Kidney (tissue), 14 donors: ENCODE data around the gene POLR3E. TPM values are rescaled to one million over a fixed set of nuclear protein-coding genes. Genes with fewer than 3 reads are reported as not detected.

Experiments
- DNase-seq, 5 donors: peaks; one replicate each; pipeline ENCODE4 v3.0.0-alpha.2; 2013 to 2020
- FAIRE-seq: peaks from 2 replicates; lab custom pipeline; 2012; peaks lifted over from hg19 to GRCh38; lab: Jason Lieb, UNC
- H3K27ac ChIP-seq, 2 donors: one replicate each; pipeline ENCODE4 v1.7.0; 2013; ENCODE audit warnings: low read depth in 2 of 2, low read length in 2 of 2, inconsistent platforms in 1 of 2
- H3K27me3 ChIP-seq: one replicate; pipeline ENCODE4 v1.7.1; 2013; ENCODE audit warnings: low read length, inconsistent platforms; ENCODE audit not compliant: control insufficient read depth, insufficient read depth
- H3K36me3 ChIP-seq, 3 donors: one replicate each; pipeline versions ENCODE4 v1.7.0 to v1.7.1; 2013; ENCODE audit warnings: low read length in 3 of 3, control low read depth in 1 of 3, inconsistent platforms in 1 of 3; ENCODE audit not compliant: insufficient read depth in 3 of 3, control insufficient read depth in 2 of 3
- H3K4me1 ChIP-seq, 3 donors: one replicate each; pipeline versions ENCODE4 v1.7.0 to v1.7.1; 2013; ENCODE audit warnings: low read length in 3 of 3, inconsistent platforms in 1 of 3, low read depth in 1 of 3; ENCODE audit not compliant: control insufficient read depth in 2 of 3, insufficient read depth in 2 of 3
- H3K4me3 ChIP-seq, 3 donors: one replicate each; pipeline versions ENCODE4 v1.7.0 to v1.8.1; 2013; ENCODE audit warnings: low read length in 3 of 3, control low read depth in 1 of 3, inconsistent platforms in 1 of 3
- H3K9ac ChIP-seq, 3 donors: one replicate each; pipeline versions ENCODE4 v1.7.0 to v1.7.1; 2013; ENCODE audit warnings: low read length in 3 of 3, control low read depth in 1 of 3, inconsistent platforms in 1 of 3
- H3K9me3 ChIP-seq, 3 donors: one replicate each; pipeline versions ENCODE4 v1.7.0 to v1.7.1; 2013; ENCODE audit warnings: low read length in 3 of 3, control low read depth in 1 of 3, inconsistent platforms in 1 of 3; ENCODE audit not compliant: control insufficient read depth in 2 of 3, insufficient read depth in 1 of 3
- intact Hi-C: fragments of 100-400 bp; cut with DNase I; formaldehyde crosslinking; loops from one replicate; pipeline ENCODE4 v1.11.1; 2022
- polyA plus RNA-seq: library from polyadenylated mRNA; stranded (reverse); fragments of 350-450 nt; fragmentation: Illumina TruSeq; extraction: RNeasy Lipid Tissue Mini Kit (QIAGEN cat#74804); gene quantifications from one replicate; pipeline ENCODE4 v1.2.3, GENCODE V29; 2014; ENCODE audit warnings: low read depth, low replicate concordance; ENCODE audit not compliant: insufficient read depth
- total RNA-seq: library from RNA; stranded (reverse); fragmentation: NEBNext Ultra II Directional; extraction: Animal tissue kit (Norgen Biotek cat#: 25700); gene quantifications from one replicate; pipeline ENCODE4 v1.2.1, GENCODE V29; 2021
- TF ChIP-seq, protein P1 (sequence below): IDR thresholded peaks from 3 replicates; pipeline ENCODE4 v1.5.1; 2012; ENCODE audit warnings: mild to moderate bottlenecking, moderate library complexity, borderline replicate concordance; ENCODE audit not compliant: insufficient read depth; ENCODE audit errors: extremely low read depth
- donor health status: control.
- donor health status: control.
- donor health status: control.
- donor health status: control.
- donor health status: control.
- donor health status: DM: yes; HTN: yes; CAD: no.
- donor health status: Normal renal cell carcinoma (clear cell type).

The POLR3E gene
- total and polyA plus RNA-seq, 2 donors from 2014 or later: 21.3 to 41.4 TPM

GRCh38 chr16:22381392-22381791 is 84.2 kb downstream of the POLR3E start:
- FAIRE-seq (no peak), DNase-seq (no peak)
- intact Hi-C loops: no loop called here
- H3K36me3 ChIP-seq: no peaks in the 10 kb centered on the region
- H3K27ac ChIP-seq: no peak overlapping the region
- H3K9me3 ChIP-seq: no peaks in the 10 kb centered on the region
- TF ChIP-seq, protein P1, sequence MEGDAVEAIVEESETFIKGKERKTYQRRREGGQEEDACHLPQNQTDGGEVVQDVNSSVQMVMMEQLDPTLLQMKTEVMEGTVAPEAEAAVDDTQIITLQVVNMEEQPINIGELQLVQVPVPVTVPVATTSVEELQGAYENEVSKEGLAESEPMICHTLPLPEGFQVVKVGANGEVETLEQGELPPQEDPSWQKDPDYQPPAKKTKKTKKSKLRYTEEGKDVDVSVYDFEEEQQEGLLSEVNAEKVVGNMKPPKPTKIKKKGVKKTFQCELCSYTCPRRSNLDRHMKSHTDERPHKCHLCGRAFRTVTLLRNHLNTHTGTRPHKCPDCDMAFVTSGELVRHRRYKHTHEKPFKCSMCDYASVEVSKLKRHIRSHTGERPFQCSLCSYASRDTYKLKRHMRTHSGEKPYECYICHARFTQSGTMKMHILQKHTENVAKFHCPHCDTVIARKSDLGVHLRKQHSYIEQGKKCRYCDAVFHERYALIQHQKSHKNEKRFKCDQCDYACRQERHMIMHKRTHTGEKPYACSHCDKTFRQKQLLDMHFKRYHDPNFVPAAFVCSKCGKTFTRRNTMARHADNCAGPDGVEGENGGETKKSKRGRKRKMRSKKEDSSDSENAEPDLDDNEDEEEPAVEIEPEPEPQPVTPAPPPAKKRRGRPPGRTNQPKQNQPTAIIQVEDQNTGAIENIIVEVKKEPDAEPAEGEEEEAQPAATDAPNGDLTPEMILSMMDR: no peak
- no peaks in the 10 kb centered on the region for H3K4me1 ChIP-seq
- no peak overlapping the region for H3K9ac ChIP-seq
- no peaks in the 10 kb centered on the region for H3K27me3 ChIP-seq
- no peak overlapping the region for H3K4me3 ChIP-seq

GRCh38 chr16:22383827-22384226 is 86.6 kb downstream of the POLR3E start:
- no peaks in the 10 kb centered on the region for H3K36me3 ChIP-seq
- H3K27ac ChIP-seq: no peak overlapping the region
- TF ChIP-seq, protein P1: no peak
- no peaks in the 10 kb centered on the region for H3K27me3 ChIP-seq
- no peak for DNase-seq
- H3K4me3 ChIP-seq: no peak overlapping the region
- FAIRE-seq: no peak
- intact Hi-C loops: no loop called here
- H3K4me1 ChIP-seq: peaks cover 0 to 2% (median 0%) of the 10 kb centered on the region in 3 donors
- no peak overlapping the region for H3K9ac ChIP-seq
- H3K9me3 ChIP-seq: no peaks in the 10 kb centered on the region

Other genes starting within 250 kb of the POLR3E start
- gene VWA3A, start 204.9 kb upstream of the POLR3E start, total RNA-seq: 0.76 TPM
- gene VWA3A, start 204.9 kb upstream of the POLR3E start, polyA plus RNA-seq: 0.13 TPM
- gene SDR42E2, start 134.9 kb upstream of the POLR3E start, total RNA-seq: not detected
- gene SDR42E2, start 134.9 kb upstream of the POLR3E start, polyA plus RNA-seq: not detected
- 28.1 TPM for gene EEF2K, start 91.1 kb upstream of the POLR3E start, total RNA-seq
- 2.8 TPM for gene EEF2K, start 91.1 kb upstream of the POLR3E start, polyA plus RNA-seq
- gene CDR2, start 77.2 kb downstream of the POLR3E start, total RNA-seq: 29.6 TPM
- gene CDR2, start 77.2 kb downstream of the POLR3E start, polyA plus RNA-seq: 14.4 TPM
- gene NPIPB5, start 213.5 kb downstream of the POLR3E start, total RNA-seq: 263 TPM
- 11.9 TPM for gene NPIPB5, start 213.5 kb downstream of the POLR3E start, polyA plus RNA-seq